Measurements from ENCODE around the gene MPO.

The MPO gene

GRCh38 chr17:58278661-58279015 lies 2.1 kb downstream of the MPO start:
- no peak for DNase-seq

DNA sequence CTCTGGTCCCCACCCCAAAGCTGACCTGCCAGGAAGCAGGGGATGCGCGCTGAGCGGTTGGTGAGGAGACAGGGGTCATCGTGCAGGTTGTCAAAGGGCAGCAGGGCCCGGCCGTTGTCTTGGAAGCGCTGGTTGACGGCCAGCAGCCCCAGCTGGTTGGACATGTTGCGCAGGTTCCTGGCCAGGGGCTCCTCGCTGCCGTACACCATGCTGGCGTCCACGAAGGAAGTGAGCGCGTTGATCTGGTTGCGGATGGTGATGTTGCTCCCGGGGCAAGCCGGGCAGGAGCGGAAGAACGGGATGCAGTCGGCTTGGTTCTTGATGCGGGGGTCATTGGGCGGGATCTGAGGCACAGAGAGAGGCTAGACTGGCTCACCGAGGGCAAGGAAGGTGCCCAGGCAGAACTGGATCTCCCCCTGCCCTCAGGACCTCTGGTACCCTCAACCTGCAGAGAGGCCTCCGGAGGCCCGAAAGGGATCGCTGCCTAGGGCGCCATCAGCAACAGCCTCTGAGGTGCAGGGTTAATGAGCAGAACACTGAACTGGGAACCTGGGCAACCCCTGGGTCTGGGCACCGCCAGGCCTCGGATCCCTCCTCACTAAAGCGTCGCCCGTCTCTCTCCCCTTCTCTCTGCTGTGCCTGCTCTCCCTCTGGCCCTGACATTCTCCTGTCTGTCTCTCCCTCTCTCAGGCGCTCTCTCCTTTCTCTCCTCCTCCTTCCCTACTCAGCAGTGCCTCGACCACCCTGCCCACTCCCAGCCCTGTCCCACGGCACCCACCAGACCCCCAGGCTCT lies 2.7 kb downstream of the MPO start:
- no peak for DNase-seq

GRCh38 chr17:58277107-58277801 lies 3.5 kb downstream of the MPO start:
- DNase-seq: peak; percentile 28

DNA sequence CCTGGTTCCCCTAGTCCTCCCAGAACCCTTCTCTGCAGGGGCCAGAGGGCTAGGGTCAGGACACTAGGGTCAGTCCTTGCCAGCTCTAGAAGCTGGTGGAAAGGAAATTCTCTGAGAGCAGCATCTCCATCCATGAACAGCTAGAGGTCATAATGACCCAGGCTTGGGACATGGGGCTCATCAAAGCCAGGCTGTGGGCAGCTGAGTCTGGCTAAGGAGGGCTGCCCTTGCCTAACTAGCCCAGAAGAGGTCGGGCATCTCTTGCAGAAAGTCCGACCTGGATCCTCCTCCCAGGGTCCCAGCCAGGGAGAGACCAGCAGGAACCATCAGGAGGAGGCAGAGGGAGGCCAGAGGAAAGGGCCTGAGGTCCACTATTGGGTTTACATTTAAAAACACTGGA lies 4.3 kb downstream of the MPO start:
- DNase-seq: no peak

DNA sequence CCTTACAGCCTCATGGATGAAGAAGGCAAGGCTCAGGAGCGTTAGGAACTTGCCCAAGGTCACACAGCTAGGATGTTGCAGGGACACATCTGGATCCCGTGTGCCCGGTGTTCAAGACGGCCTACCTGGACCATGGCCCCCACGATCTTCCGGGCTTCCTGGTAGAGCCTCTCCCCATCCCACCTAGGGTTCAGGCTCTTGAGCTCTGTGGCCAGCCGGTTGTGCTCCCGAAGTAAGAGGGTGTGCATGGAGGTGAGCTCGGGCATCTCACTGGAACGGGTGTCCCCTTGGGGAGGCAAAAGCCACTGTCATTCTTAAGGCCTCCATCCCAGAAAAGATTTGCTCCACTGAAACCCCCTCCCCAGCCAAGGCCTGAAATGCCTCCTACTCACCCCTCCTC lies 5.3 kb downstream of the MPO start:
- no peak for DNase-seq

GRCh38 chr17:58273453-58274104 lies 7.2 kb downstream of the MPO start:
- no peak for DNase-seq

GRCh38 chr17:58272367-58273280 lies 8.1 kb downstream of the MPO start:
- no peak for DNase-seq

DNA sequence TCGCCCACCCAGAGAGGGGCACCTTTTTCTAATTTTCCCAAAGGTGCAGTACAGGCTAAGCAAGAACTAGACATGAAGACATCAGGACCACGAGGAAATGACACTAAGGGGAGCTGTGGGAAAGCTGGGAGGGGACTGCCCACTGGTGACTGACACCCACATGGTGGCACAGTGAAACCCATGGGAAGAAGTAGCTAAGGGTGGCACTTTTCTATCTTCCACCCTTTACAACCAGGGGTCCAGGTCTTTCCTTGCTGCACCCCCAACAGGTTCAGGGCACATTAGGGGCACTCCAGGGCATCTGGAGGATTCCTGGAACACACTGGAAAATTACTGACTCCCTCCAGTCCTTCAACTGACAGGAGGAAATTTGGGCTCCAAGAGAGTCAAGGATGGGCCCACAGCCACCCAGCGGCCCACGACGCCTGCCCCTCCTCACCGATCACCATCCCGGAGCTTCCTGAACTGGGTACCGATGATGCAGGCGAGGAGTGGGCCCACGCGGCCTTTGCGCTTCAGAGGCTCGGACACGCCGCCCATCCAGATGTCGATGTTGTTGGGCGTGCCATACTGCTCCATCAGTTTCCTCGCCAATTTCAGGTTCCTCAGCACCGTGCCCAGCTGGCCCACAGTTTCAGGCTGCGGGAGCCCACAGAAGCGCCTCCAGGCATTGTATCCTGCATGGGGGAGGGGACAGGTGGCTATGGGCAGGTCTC lies 9.4 kb downstream of the MPO start:
- no peak for DNase-seq

GRCh38 chr17:58270476-58271215 lies 10.1 kb downstream of the MPO start:
- no peak for DNase-seq

- no peak for DNase-seq
Observed at GRCh38 chr17:58269557-58270291, 11.0 kb downstream of the MPO start.

GRCh38 chr17:58268774-58269556 lies 11.8 kb downstream of the MPO start:
- no peak for DNase-seq

DNA sequence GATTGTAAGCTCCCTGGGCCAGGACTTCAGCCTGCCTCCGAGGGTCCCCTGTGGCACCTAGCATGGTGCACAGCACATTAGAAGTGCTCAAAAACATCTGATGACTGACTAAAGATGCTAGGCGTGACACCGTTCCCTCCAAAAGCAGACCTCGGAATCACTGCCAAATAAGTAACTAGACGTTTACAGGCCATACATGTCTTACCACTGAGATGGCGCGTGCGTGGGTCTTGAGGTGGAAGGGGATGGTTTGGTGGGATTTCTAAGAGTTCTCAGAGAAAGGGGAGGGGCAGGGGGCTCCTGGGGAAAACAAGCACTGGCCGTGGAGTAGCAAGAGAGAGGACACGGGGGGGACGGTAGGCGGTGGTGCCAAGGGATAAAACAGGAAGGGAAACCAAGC lies 12.4 kb downstream of the MPO start:
- DNase-seq: no peak

GRCh38 chr17:58267347-58268324 lies 13.1 kb downstream of the MPO start:
- no peak for DNase-seq

GRCh38 chr17:58265902-58266875 lies 14.5 kb downstream of the MPO start:
- no peak for DNase-seq

- DNase-seq: no peak
Observed at GRCh38 chr17:58265271-58265670, 15.5 kb downstream of the MPO start.

DNA sequence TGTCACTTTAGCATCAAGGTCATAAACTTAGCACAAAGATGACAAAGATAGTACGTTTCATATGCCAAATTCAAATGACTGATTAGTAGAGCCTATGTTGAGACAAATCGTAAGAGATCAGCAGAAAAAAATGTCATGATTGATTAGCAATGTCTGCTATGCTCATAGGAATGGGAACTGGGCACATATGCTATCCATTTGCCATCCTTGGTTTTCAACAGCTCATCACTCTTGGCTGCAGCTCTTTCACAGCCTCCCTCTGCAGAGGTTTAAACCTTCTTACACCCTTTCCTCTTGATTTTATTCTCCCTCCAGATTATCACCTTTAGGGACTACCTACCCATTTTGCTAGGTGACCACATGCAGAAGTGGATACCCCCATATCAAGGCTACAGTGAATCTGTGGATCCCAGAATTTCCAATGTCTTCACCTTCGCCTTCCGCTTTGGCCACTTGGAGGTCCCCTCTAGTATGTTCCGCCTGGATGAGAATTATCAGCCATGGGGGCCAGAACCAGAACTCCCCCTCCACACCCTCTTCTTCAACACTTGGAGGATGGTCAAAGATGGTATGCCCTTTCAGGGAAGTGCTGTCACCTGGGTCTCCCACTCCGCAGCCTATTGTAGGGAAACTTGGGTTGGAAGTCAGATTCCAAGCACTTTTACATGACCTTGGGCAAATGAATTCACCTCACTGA lies 16.2 kb downstream of the MPO start:
- DNase-seq: no peak

DNA sequence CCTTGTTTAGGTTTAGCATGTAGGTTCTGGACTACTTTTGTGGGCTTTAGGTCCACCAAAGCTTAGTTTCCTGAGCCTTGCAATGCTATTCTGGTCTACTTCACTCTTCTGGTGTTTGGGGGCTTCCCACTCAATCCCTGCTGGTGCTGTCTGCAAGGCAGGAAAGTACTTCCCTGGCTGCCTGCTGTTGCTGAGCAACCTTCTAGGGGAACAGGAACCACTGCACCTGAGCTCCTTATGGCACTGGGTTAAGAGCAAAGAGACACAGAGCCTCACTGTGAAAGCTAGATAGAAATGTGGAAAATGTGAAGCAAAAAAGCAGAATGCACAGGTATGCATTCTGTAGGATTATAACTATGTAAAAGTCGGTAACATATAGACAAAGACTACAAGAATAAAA lies 17.0 kb downstream of the MPO start:
- peak; percentile 52 for DNase-seq
